HPDE6-E6E7 (cell line): ENCODE results near the gene PDE9A.

ENCODE experiments used
- DNase-seq: peaks from one replicate; pipeline ENCODE4 v3.0.0; 2011; ENCODE audit warnings: missing footprints; ENCODE audit errors: extremely low spot score

Gene PDE9A

DNA sequence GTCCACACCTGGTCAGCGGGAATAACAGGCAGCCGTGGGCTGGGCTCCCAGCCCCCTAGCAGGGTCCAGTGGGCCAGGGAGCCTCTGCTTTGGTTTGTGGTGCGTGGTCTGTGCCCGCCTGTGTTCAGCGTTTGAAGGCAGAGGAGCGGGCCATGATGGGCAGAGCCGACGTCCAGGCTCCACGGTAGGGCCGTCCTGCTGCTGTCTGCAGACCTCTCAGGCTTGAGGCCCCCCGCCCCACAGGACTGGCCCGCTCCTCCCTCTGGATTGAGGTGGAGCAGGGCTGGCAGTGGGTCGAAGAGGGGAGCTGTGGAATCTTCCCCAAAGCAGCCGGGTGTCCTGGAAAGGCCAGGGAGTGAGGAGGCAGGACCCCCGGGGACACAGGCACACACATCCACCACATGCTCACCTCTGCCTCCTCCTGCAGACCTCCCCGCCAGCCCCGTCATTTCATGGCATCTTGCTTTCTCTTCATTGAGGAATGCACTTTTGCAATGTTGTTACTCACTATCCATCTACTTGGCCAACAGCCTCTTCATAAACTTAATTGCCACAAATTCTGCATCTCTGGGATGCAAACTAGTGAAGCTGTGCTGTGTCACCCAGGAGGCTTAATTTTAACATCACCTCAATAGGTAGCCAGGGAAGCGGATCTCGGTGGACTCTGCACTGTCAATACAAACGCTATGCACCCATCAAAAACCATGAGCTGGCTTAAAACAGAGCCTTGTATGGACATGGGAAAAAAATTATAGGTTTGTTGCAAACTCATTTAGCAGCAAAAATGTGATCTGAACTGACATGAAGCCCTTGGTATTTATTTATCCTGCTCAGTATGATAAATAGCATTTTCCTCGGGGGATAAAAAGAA is 85.9 kb downstream of the PDE9A start:
- no peak for DNase-seq

DNA sequence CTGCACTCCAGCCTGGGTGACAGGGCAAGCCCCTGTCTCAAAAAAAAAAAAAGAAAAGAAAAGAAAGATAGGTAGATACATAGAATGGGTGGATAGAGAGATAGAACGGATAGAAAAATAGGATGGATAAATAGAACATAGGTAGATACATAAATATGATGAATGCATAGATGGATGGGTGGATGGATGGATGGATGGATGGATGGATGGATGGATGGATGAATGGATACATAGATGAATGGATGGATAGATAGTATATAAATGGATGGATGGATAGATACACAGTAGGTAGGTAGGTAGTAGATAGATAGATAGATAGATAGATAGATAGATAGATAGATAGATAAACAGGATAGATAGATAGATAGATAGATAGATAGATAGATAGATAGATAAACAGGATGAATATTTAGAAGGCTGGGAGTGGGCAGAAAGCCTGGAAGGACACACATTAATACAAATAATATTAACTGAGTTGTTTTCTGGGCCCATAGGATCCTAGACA is 87.0 kb downstream of the PDE9A start:
- DNase-seq = no peak

DNA sequence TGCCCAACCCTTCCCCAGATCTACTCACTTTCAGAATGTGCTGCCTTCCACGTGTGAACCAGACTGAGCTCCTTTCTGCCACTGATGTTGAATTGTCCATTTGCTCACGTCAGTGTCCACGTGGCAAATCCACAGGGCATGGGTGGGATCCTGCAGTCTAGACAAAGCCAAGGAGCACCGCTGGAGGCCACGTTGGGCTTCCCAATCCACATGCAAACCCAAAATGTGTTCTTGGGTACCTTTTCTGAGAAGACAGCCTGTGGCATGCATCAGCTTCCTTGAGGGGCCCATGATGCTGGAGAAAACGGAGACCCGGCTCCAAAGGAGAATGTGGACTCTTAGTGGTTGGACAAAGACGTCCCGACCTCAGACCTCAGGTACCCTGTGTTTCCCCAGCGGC is 87.6 kb downstream of the PDE9A start:
- DNase-seq = no peak

DNA sequence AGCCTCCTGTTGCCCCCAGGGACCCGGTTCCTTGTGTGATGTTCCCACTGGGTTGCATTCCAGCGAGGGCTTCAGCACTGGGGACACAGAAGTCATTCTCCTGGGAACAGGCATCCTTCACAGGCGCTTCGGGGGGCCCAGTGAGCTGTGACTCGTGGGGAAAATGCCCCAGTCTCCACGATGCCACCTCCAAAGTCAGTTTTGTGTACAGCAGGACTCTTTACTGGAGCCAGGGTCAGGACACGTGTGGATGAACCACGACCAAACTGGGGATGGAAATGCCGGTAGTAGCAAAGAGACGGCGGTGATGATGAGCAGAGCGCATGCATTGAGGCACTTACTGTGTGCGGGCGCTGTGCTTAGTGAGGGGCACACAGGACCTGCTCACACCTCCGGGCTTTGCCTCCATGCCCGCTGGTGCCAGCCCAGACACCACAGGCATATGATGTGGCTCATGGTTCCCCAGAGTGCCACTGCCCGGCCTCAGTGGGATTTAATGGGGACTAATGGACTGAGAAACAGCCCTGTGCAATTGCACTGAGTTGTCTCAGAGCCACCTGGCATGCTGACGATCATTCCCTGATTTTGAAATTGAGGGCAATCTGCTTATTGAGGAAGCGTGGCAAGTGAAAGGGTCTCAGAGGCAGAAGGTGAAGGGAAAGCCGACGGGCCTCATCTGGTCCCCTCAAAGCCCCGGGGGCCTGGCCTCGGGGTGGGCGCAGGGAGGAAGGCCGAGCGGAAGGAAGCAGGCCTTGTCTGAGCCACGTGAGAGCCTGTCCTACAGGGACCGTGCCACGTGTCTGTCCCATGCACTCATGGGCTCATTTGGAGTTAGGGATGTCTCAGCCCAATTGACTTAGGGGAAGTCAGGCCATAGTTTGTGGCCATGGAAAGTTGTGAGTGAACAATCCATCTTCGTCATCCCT is 91.4 kb downstream of the PDE9A start:
- DNase-seq = no peak

- no peak for DNase-seq
Observed at GRCh38 chr21:42745511-42746239, 92.3 kb downstream of the PDE9A start.

GRCh38 chr21:42746240-42746592 is 92.8 kb downstream of the PDE9A start:
- no peak for DNase-seq

DNA sequence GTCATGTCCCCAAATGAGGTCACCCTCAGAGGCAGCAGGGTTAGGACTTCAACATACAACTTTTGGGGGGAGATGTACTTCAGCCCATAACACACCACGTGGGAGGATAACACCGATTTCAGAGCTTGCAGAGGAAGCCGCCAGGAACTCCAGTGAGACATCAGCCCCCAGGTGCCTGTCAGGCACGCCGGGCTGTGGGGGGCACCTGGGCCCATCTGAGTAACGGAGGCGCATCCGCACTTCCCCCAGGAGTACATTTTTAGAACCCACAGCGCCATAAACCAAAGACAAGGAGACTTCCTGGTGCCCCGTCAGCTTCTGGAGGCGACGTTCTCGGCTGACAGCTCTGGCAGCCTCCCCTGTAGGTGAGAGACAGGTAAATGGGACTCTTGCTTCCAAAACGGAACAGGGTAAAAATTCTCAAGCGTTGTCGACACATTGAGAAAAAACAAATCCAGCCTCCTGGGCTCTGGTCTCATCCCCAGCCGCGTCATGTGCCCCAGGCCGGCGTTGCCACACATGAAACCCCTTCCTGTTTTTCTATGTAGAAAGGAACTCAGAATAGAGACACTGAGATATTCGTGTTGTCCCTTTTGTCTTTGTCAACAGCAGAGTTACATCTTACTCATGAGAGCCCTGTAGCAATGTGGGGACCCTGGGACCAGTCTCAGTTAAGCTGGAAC is 93.3 kb downstream of the PDE9A start:
- DNase-seq = no peak

- DNase-seq = no peak
Observed at GRCh38 chr21:42747276-42747701, 93.9 kb downstream of the PDE9A start.

DNA sequence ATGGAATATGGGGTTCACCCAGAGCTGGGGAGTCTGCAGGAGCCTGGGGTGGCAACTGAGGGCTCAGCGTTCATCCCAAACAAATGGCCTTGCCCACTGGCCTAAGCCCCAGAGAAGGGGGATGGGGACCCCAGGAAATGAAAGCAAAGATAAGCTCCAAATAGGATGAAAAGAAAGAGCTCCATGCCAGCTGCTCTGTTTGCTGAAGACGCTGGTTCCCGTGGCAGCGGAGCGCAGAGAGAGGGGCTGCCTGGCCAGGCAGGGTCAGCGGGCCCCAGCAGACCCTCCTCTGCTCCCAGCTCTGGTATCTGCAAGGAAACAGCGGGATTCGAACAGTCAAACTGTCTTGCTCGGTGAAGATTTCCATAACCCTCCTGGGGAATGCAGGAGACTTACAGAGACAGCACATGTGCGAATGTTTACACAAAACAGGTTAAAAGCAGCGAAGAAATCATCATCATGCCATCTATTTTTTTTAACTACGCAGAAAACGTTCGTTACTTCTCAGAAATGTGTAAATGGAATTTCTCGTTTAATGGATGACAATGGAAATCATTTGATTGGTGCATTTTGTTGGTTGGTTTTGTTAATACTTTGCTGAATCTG is 94.4 kb downstream of the PDE9A start:
- no peak for DNase-seq

GRCh38 chr21:42748620-42749176 is 95.3 kb downstream of the PDE9A start:
- no peak for DNase-seq

GRCh38 chr21:42750737-42751530 is 97.5 kb downstream of the PDE9A start:
- no peak for DNase-seq

DNA sequence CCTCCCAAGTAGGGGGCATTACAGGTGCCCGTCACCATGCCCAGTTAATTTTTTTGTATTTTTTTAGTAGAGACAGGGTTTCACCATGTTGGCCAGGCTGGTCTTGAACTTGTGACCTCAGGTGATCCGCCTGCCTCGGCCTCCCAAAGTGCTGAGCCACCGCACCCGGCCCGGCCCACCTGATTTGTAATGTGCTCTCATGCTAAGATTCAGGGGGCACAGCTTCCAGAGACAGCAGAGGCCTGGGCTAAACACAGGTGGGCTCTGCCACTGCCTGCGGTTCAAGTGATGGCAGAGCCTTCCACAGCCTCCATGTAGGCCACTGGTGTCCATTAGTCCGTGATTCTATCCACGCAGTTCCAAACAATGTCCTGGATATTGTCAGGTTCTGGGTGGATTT is 98.4 kb downstream of the PDE9A start:
- no peak for DNase-seq

- DNase-seq = no peak
Observed at GRCh38 chr21:42753804-42754203, 100.4 kb downstream of the PDE9A start.

DNA sequence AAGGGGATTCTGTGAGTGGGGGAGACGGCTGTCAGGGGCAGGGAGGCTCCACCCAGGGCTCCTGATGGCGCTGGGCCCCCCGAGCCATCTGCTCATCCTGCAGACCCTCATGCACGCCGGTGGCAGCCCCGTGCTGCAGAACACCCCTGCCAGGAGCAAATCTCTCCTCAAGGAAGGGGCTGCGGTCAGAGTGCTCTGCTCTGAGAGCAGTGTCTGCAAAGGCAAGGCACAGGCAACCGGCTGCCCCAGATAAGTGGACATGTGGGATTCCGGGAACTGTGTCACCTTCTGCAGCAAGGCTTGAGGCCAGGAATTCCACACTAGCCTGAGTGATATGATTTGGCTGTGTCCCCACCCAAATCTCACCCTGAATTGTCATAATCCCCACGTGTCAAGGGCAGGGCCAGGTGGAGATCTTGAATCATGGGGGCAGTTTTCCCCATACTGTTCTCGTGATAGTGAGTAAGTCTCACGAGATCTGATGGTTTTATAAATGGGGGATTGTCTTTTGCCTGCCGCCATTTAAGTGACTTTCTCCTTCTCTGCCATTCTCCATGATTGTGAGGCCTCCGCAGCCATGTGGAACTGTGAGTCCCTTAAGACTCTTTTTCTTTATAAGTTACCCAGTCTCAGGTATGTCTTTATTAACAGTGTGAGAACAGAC is 101.0 kb downstream of the PDE9A start:
- no peak for DNase-seq

- no peak for DNase-seq
Observed at GRCh38 chr21:42755031-42755665, 101.7 kb downstream of the PDE9A start.

GRCh38 chr21:42755766-42756579 is 102.6 kb downstream of the PDE9A start:
- DNase-seq = no peak

DNA sequence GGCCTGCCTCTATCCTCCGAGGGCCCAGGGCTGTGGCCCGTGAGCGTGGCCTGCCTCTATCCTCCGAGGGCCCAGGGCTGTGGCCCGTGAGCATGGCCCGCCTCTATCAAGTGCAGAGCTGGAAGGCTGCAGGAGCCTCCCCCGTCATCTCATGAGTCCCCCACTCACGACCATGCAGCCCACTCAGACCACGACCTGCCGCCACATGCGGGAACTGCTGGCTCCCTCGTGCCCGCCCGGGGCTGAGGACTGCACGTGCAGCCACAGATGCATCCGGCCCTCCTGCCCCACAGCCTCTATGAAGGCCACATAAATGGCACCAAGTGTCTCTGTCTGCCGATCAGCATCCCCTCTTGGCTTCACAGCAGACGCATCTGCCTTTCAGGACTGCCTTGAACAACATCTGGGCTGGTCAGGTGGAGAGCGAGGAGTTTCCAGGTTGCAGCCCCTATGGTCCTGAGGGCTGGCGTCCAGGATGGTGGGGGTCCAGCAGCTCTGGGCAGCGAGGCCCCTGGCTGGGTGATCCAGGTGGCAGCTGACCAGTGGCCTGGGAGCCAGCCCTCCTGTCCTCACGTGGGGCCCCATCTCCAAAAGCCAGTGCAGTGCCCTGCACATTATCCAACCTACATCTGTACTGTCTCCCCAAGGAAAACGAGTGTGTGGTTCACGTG is 103.3 kb downstream of the PDE9A start:
- no peak for DNase-seq
